HepG2 (cell line): ENCODE data around the gene SURF2. TPM values are rescaled to one million over a fixed set of nuclear protein-coding genes. Genes with fewer than 3 reads are reported as not detected.

Source experiments
- ATAC-seq: fragments of 200-7000 bp; cut with Tn5 transposase; 3 replicates; pipeline ENCODE4 v1.9.1; 2020; ENCODE audit warnings: mild to moderate bottlenecking, moderate library complexity
- BruUV-seq: library from RNA; stranded (reverse); fragments of 400-500 nt; replicated peaks from 2 replicates; lab custom pipeline; 2021; lab: Mats Ljungman, UMichigan
- CTCF ChIA-PET: fragments of 300-600 bp; formaldehyde crosslinking; extraction: SDS; loops from one replicate; lab custom pipeline; 2021; ENCODE audit warnings: low total read pairs, inconsistent platforms, low intra/inter-chr PET ratio; lab: Yijun Ruan, JAX
- POLR2A ChIA-PET: fragments of 350-600 bp; sonication (Branson Sonifier 250); formaldehyde crosslinking; loops from one replicate; lab custom pipeline; 2020; ENCODE audit warnings: antibody characterized with exemption, inconsistent platforms; lab: Yijun Ruan, JAX
- DNase-seq: peaks from one replicate; pipeline ENCODE4 v3.0.0-alpha.2; 2015; ENCODE audit warnings: low spot score
- FAIRE-seq: peaks from 3 replicates; lab custom pipeline; 2011; peaks lifted over from hg19 to GRCh38; lab: Jason Lieb, UNC
- H2AFZ ChIP-seq: one replicate; pipeline ENCODE4 v1.6.1; 2011; ENCODE audit warnings: low read length, inconsistent platforms
- H3K27ac ChIP-seq: fragments of 300-600 bp; 3 replicates; pipeline ENCODE4 v1.8.0; 2011; ENCODE audit warnings: mixed run types, mild to moderate bottlenecking, mixed read lengths, low read length, inconsistent platforms; ENCODE audit not compliant: insufficient read depth; ENCODE audit errors: extremely low read length
- H3K27me3 ChIP-seq, 2 experiments: fragments of 200-600 bp in 1 of 2; 2 replicates in 1 of 2; 3 replicates in 1 of 2; pipeline versions ENCODE4 v1.6.0 to v1.8.0; 2011; ENCODE audit warnings: low read length in 2 of 2, mild to moderate bottlenecking in 2 of 2, moderate library complexity in 2 of 2, inconsistent platforms in 1 of 2; ENCODE audit not compliant: insufficient read depth in 2 of 2, control insufficient read depth in 1 of 2
- H3K36me3 ChIP-seq, 2 experiments: fragments of 200-600 bp in 1 of 2; replicated peaks in 1 of 2; 2 replicates in 1 of 2; 3 replicates in 1 of 2; pipeline versions ENCODE4 v1.5.1 to v1.8.0; 2011; ENCODE audit warnings: low read length in 2 of 2, inconsistent platforms in 1 of 2; ENCODE audit not compliant: insufficient read depth in 2 of 2, control insufficient read depth in 1 of 2
- H3K4me1 ChIP-seq: 2 replicates; pipeline ENCODE4 v1.5.1; 2012; ENCODE audit warnings: low read length, inconsistent platforms; ENCODE audit not compliant: insufficient read depth
- H3K4me2 ChIP-seq: 2 replicates; pipeline ENCODE4 v1.6.0; 2011; ENCODE audit warnings: low read depth, low read length, inconsistent platforms
- H3K4me3 ChIP-seq, 3 experiments: fragments of 200-600 bp in 1 of 3; sonication (generic), shearing (Covaris generic) in 1 of 3; replicated peaks in 1 of 3; 2 replicates each; pipeline ENCODE4 v1.5.1; 2011 to 2016; ENCODE audit warnings: low read length in 3 of 3, inconsistent platforms in 2 of 3, low read depth in 2 of 3, mild to moderate bottlenecking in 2 of 3, control low read depth in 1 of 3, mixed read lengths in 1 of 3; ENCODE audit not compliant: insufficient read depth in 1 of 3
- H3K79me2 ChIP-seq: one replicate; pipeline ENCODE4 v1.6.1; 2011; ENCODE audit warnings: low read length, inconsistent platforms; ENCODE audit not compliant: insufficient read depth
- H3K9ac ChIP-seq: 2 replicates; pipeline ENCODE4 v1.6.0; 2011; ENCODE audit warnings: mild to moderate bottlenecking, low read depth, low read length, inconsistent platforms; ENCODE audit not compliant: insufficient read depth
- H3K9me3 ChIP-seq: 2 replicates; pipeline ENCODE4 v1.5.1; 2012; ENCODE audit warnings: mild to moderate bottlenecking, low read length
- H4K20me1 ChIP-seq: 2 replicates; pipeline ENCODE4 v1.6.0; 2011; ENCODE audit warnings: inconsistent platforms, mild to moderate bottlenecking, low read length, moderate library complexity; ENCODE audit not compliant: insufficient read depth
- DBP ChIP-seq: sonication (generic); formaldehyde crosslinking; IDR thresholded peaks from 2 replicates; pipeline ENCODE4 v1.4.0; 2020; ENCODE audit warnings: missing genetic modification reagents; ENCODE audit errors: not compliant biosample characterization
- MED8 ChIP-seq: sonication (generic); formaldehyde crosslinking; IDR thresholded peaks from 2 replicates; pipeline ENCODE4 v1.8.1; 2023; ENCODE audit warnings: mild to moderate bottlenecking, missing genetic modification reagents; ENCODE audit not compliant: insufficient replicate concordance
- NRL ChIP-seq: sonication (generic); formaldehyde crosslinking; IDR thresholded peaks from 2 replicates; pipeline ENCODE4 v1.5.0; 2020; ENCODE audit warnings: missing genetic modification reagents, mild to moderate bottlenecking, moderate library complexity, borderline replicate concordance
- PBX3 ChIP-seq: sonication (generic); formaldehyde crosslinking; IDR thresholded peaks from 2 replicates; pipeline ENCODE4 v1.8.1; 2023; ENCODE audit warnings: missing genetic modification reagents, inconsistent platforms, borderline replicate concordance
- POLR2A ChIP-seq, 2 experiments: IDR thresholded peaks; 2 replicates each; pipeline ENCODE4 v1.6.1; 2011; ENCODE audit warnings: low read depth in 2 of 2, low read length in 2 of 2, mild to moderate bottlenecking in 1 of 2, moderate library complexity in 1 of 2; ENCODE audit not compliant: insufficient read depth in 1 of 2
- RBFOX2 ChIP-seq: fragments of 200-400 bp; formaldehyde crosslinking; IDR thresholded peaks from 2 replicates; pipeline ENCODE4 v1.6.1; 2017; ENCODE audit warnings: low read depth, mild to moderate bottlenecking, low read length
- ZNF580 ChIP-seq: IDR thresholded peaks from 2 replicates; pipeline ENCODE4 v1.6.1; 2016; ENCODE audit warnings: low read depth, borderline replicate concordance
- WGBS: methylation state at CpG from one replicate; pipeline ENCODE4 v1.1.6; 2017; ENCODE audit warnings: low lambda C conversion rate; 5-methylcytosine and 5-hydroxymethylcytosine counted together
- in situ Hi-C: cut with HindIII; loops from 2 replicates; pipeline ENCODE4 v1.10.0; 2017; ENCODE audit warnings: low pct_unique_long_range_greater_than_20kb; ENCODE audit not compliant: extremely low pct_ligation_motif_present
- intact Hi-C: fragments of 100-400 bp; cut with micrococcal nuclease; formaldehyde crosslinking; loops from one replicate; pipeline ENCODE4 v1.10.0; 2022; ENCODE audit not compliant: unreplicated experiment
- polyA plus RNA-seq, 8 experiments: library from polyadenylated mRNA; depleted of rRNA in 3 of 8; stranded (reverse) in 7 of 8; unstranded in 1 of 8; fragments of >200 nt; fragmentation: Illumina TruSeq in 4 of 8; extraction: Trizol in 4 of 8; gene quantifications; 2 replicates each; pipeline versions ENCODE4 v1.2.1 to v1.2.3, GENCODE V29; 2011 to 2016; ENCODE audit warnings: low read depth in 4 of 8, missing spikeins in 1 of 8, mixed read lengths in 1 of 8; ENCODE audit not compliant: insufficient read depth in 1 of 8
- total RNA-seq, 5 experiments: library from RNA; depleted of rRNA; stranded (reverse); fragments of >200 nt; fragmentation: Illumina TruSeq; extraction: Trizol; gene quantifications; 2 replicates each; pipeline ENCODE4 v1.2.3, GENCODE V29; 2016; ENCODE audit warnings: low read depth in 1 of 5

Gene SURF2
- total and polyA plus RNA-seq, 2 of the 13 experiments (the other 11 are each of a cell fraction or from before 2014, with no cell fraction given): 6.3 to 13.6 TPM

GRCh38 chr9:133349965-133350616, 6.3 kb upstream of the SURF2 start:
- Histone ChIP-seq H3K4me2 (peak overlapping the region; percentile 94), H3K4me3 (peak overlapping the region in 1 of 3 experiments; percentile 100; a peak in 1 of 6 replicates), H4K20me1 (peaks cover 19% of the 10 kb centered on the region), H2AFZ (no peak overlapping the region), H3K4me1 (peaks cover 44% of the 10 kb centered on the region), H3K9me3 (no peaks in the 10 kb centered on the region), H3K79me2 (peaks cover 38% of the 10 kb centered on the region), H3K27ac (no peak overlapping the region), H3K27me3 (no peaks in the 10 kb centered on the region; a peak in 1 of 5 replicates), H3K36me3 (peaks cover 20 to 49% of the 10 kb centered on the region in 2 experiments), H3K9ac (0 out of 2 replicates have a peak overlapping the region, but pooled peaks have one; percentile 99)
- no TSS peak for BruUV-seq
- in situ Hi-C loops (no loop called here), intact Hi-C loops (no loop called here)
- FAIRE-seq: no peak
- TF ChIP-seq POLR2A (IDR thresholded peaks at IDR 0.05; ENCODE audit: insufficient read depth in 1 of 2, low read depth in 2 of 2, low read length in 2 of 2) (peak in 1 of 2 experiments; percentile 52; a peak in 1 of 4 replicates), RBFOX2 (peak; percentile 57), MED8 (CRISPR knock-in tag) (no peak), PBX3 (CRISPR knock-in tag) (no peak), ZNF580 (CRISPR knock-in tag) (no peak), DBP (CRISPR knock-in tag) (no peak), NRL (0 out of 2 replicates have a peak, but pooled peaks have one; percentile 48)
- DNase-seq: no peak
- ChIA-PET CTCF (no interaction called here), POLR2A (interaction anchor here (1.5 to 2.6 kb wide), 3 partner anchors 25 to 319 kb away, joined by 5 to 22 read pairs (median 6); partner anchors contain the start of genes CACFD1 and GTF3C5)
- ATAC-seq: no peak
- 95% methylated on average over 13 of the region's 15 CpGs for WGBS
